NT2/D1 (cell line): Measurements from ENCODE around the gene TRA2B.

Source experiments
- SUZ12 ChIP-seq: IDR thresholded peaks from 2 replicates; pipeline ENCODE4 v1.6.1; 2011; ENCODE audit not compliant: insufficient read length, insufficient read depth; ENCODE audit errors: extremely low read depth
- YY1 ChIP-seq: IDR thresholded peaks from 2 replicates; pipeline ENCODE4 v1.6.1; 2011; ENCODE audit not compliant: insufficient read length, insufficient read depth
- ZNF274 ChIP-seq: IDR thresholded peaks from 2 replicates; pipeline ENCODE4 v1.6.1; 2011; ENCODE audit warnings: mild to moderate bottlenecking, low read depth, low read length

DNA sequence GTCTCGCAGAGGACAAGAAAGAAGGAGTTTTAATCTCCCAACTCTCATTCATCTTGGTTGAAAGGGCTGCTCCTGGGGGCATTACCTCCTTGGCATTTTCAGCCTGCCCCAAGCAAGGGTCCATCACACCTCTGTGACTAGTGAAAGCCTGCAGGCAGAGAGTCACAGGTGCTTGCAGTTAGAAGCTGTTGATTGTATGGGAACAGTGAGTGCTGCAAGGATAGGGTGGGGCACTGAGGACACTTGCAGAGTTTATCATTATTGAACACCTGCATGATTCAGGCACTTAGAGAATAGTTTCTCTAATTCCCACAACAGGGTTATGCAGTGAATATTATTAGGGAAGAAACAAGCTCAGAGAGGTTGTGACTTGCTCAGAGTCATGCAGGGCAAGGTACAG lies 71.3 kb downstream of the TRA2B start:
- TF ChIP-seq SUZ12 (no peak), ZNF274 (no peak), YY1 (no peak)
